ENCODE data around the gene PARP1.

PARP1 gene

GRCh38 chr1:226405411-226405988 lies 2.4 kb downstream of the PARP1 start:
- no peak for DNase-seq (ENCODE audit: low read depth)

GRCh38 chr1:226404904-226405222 lies 3.0 kb downstream of the PARP1 start:
- no peak for DNase-seq (ENCODE audit: low read depth)

- DNase-seq (ENCODE audit: low read depth): peak; percentile 73
Measured at GRCh38 chr1:226404063-226404903, 3.6 kb downstream of the PARP1 start.

GRCh38 chr1:226403201-226404034 lies 4.5 kb downstream of the PARP1 start:
- peak; percentile 40 for DNase-seq (ENCODE audit: low read depth)

GRCh38 chr1:226402739-226403165 lies 5.1 kb downstream of the PARP1 start:
- DNase-seq (ENCODE audit: low read depth): no peak

GRCh38 chr1:226401355-226402303 lies 6.3 kb downstream of the PARP1 start:
- no peak for DNase-seq (ENCODE audit: low read depth)

GRCh38 chr1:226400519-226401354 lies 7.2 kb downstream of the PARP1 start:
- no peak for DNase-seq (ENCODE audit: low read depth)

GRCh38 chr1:226397955-226398636 lies 9.8 kb downstream of the PARP1 start:
- DNase-seq (ENCODE audit: low read depth): no peak

- no peak for DNase-seq (ENCODE audit: low read depth)
Measured at GRCh38 chr1:226397011-226397926, 10.6 kb downstream of the PARP1 start.

- no peak for DNase-seq (ENCODE audit: low read depth)
Measured at GRCh38 chr1:226395753-226396152, 12.1 kb downstream of the PARP1 start.

- no peak for DNase-seq (ENCODE audit: low read depth)
Measured at GRCh38 chr1:226394462-226394861, 13.4 kb downstream of the PARP1 start.

GRCh38 chr1:226390681-226391080 lies 17.2 kb downstream of the PARP1 start:
- DNase-seq (ENCODE audit: low read depth): no peak

GRCh38 chr1:226388131-226388530 lies 19.8 kb downstream of the PARP1 start:
- DNase-seq (ENCODE audit: low read depth): no peak

- DNase-seq (ENCODE audit: low read depth): no peak
Measured at GRCh38 chr1:226384717-226385116, 23.2 kb downstream of the PARP1 start.

- no peak for DNase-seq (ENCODE audit: low read depth)
Measured at GRCh38 chr1:226384040-226384439, 23.9 kb downstream of the PARP1 start.

- no peak for DNase-seq (ENCODE audit: low read depth)
Measured at GRCh38 chr1:226382030-226382429, 25.9 kb downstream of the PARP1 start.

GRCh38 chr1:226381226-226381998 lies 26.5 kb downstream of the PARP1 start:
- DNase-seq (ENCODE audit: low read depth): no peak

GRCh38 chr1:226378071-226378470 lies 29.8 kb downstream of the PARP1 start:
- peak; percentile 22 for DNase-seq (ENCODE audit: low read depth)
